HepG2 (cell line): Measurements from ENCODE around the gene TAPBP. TPM values are rescaled to one million over a fixed set of nuclear protein-coding genes. Genes with fewer than 3 reads are reported as not detected.

ENCODE experiments used
- ATF6 ChIP-seq: sonication (generic); formaldehyde crosslinking; conservative IDR thresholded peaks from 2 replicates; pipeline ENCODE4 v1.4.0; 2020; ENCODE audit warnings: missing genetic modification reagents
- FOXA3 ChIP-seq: IDR thresholded peaks from 2 replicates; pipeline ENCODE4 v1.6.1; 2016; ENCODE audit warnings: missing genetic modification reagents, missing compliant biosample characterization
- JUNB ChIP-seq: sonication (generic); formaldehyde crosslinking; IDR thresholded peaks from 2 replicates; pipeline ENCODE4 v1.8.0; 2022; ENCODE audit warnings: missing genetic modification reagents, mild to moderate bottlenecking, borderline replicate concordance
- KLF11 ChIP-seq: IDR thresholded peaks from 2 replicates; pipeline ENCODE4 v1.6.1; 2016; ENCODE audit warnings: missing compliant biosample characterization
- MYC ChIP-seq: sonication (generic); formaldehyde crosslinking; IDR thresholded peaks from 2 replicates; pipeline ENCODE4 v1.9.0; 2021; ENCODE audit warnings: missing genetic modification reagents, borderline replicate concordance
- NFIB ChIP-seq: sonication (generic); formaldehyde crosslinking; IDR thresholded peaks from 2 replicates; pipeline ENCODE4 v1.9.0; 2021; ENCODE audit warnings: missing genetic modification reagents, mild to moderate bottlenecking, borderline replicate concordance
- PITX1 ChIP-seq: sonication (generic); formaldehyde crosslinking; IDR thresholded peaks from 2 replicates; pipeline ENCODE4 v1.5.1; 2020; ENCODE audit warnings: mild to moderate bottlenecking, missing genetic modification reagents
- PTBP1 ChIP-seq: fragments of 200-400 bp; formaldehyde crosslinking; IDR thresholded peaks from 2 replicates; pipeline ENCODE4 v1.6.1; 2018; ENCODE audit warnings: low read length, low read depth; ENCODE audit not compliant: poor library complexity, severe bottlenecking
- RFX3 ChIP-seq: IDR thresholded peaks from 2 replicates; pipeline ENCODE4 v1.6.1; 2016; ENCODE audit warnings: missing biosample characterization, missing genetic modification reagents
- SALL2 ChIP-seq: sonication (generic); formaldehyde crosslinking; IDR thresholded peaks from 2 replicates; pipeline ENCODE4 v1.8.1; 2023; ENCODE audit warnings: mild to moderate bottlenecking, missing genetic modification reagents, inconsistent platforms
- SOX5 ChIP-seq: IDR thresholded peaks from 2 replicates; pipeline ENCODE4 v1.6.1; 2016; ENCODE audit warnings: borderline replicate concordance
- SP1 ChIP-seq, 2 experiments: fragments of 450-650 bp in 1 of 2; sonication (generic) in 1 of 2; formaldehyde crosslinking in 1 of 2; IDR thresholded peaks; 2 replicates each; pipeline versions ENCODE4 v1.4.0 to v1.6.1; 2016 to 2020; ENCODE audit warnings: missing genetic modification reagents in 1 of 2
- ZFP37 ChIP-seq: sonication (generic); formaldehyde crosslinking; IDR thresholded peaks from 2 replicates; pipeline ENCODE4 v1.4.0; 2020; ENCODE audit warnings: missing genetic modification reagents, borderline replicate concordance
- ZKSCAN1 ChIP-seq: fragments of 150-350 bp; IDR thresholded peaks from 2 replicates; pipeline ENCODE4 v1.6.1; 2014; ENCODE audit warnings: low read length
- ZNF280B ChIP-seq: sonication (generic); formaldehyde crosslinking; IDR thresholded peaks from 2 replicates; pipeline ENCODE4 v1.5.0; 2020; ENCODE audit warnings: missing genetic modification reagents, mild to moderate bottlenecking, borderline replicate concordance
- ZNF558 ChIP-seq: sonication (generic); formaldehyde crosslinking; IDR thresholded peaks from 2 replicates; pipeline ENCODE4 v1.9.0; 2022; ENCODE audit warnings: mild to moderate bottlenecking, missing genetic modification reagents, borderline replicate concordance
- ZNF678 ChIP-seq: sonication (generic); formaldehyde crosslinking; IDR thresholded peaks from 2 replicates; pipeline ENCODE4 v1.4.0; 2020; ENCODE audit warnings: mild to moderate bottlenecking, missing genetic modification reagents
- ZNF704 ChIP-seq: sonication (generic); formaldehyde crosslinking; IDR thresholded peaks from 2 replicates; pipeline ENCODE4 v1.8.1; 2023; ENCODE audit warnings: mild to moderate bottlenecking, inconsistent platforms, moderate library complexity, missing genetic modification reagents, borderline replicate concordance
- polyA plus RNA-seq, 8 experiments: library from polyadenylated mRNA; depleted of rRNA in 3 of 8; stranded (reverse) in 7 of 8; unstranded in 1 of 8; fragments of >200 nt; fragmentation: Illumina TruSeq in 4 of 8; extraction: Trizol in 4 of 8; gene quantifications; 2 replicates each; pipeline versions ENCODE4 v1.2.1 to v1.2.3, GENCODE V29; 2011 to 2016; ENCODE audit warnings: low read depth in 4 of 8, missing spikeins in 1 of 8, mixed read lengths in 1 of 8; ENCODE audit not compliant: insufficient read depth in 1 of 8
- total RNA-seq, 5 experiments: library from RNA; depleted of rRNA; stranded (reverse); fragments of >200 nt; fragmentation: Illumina TruSeq; extraction: Trizol; gene quantifications; 2 replicates each; pipeline ENCODE4 v1.2.3, GENCODE V29; 2016; ENCODE audit warnings: low read depth in 1 of 5
- TF ChIP-seq, protein P1 (sequence below), 2 experiments: fragments of 450-650 bp in 1 of 2; sonication (generic) in 1 of 2; formaldehyde crosslinking; IDR thresholded peaks; 2 replicates each; pipeline versions ENCODE4 v1.5.0 to v1.8.0; 2020 to 2022; ENCODE audit warnings: mild to moderate bottlenecking in 1 of 2, missing genetic modification reagents in 1 of 2
- TF ChIP-seq, protein P2 (sequence below): sonication (generic); formaldehyde crosslinking; IDR thresholded peaks from 2 replicates; pipeline ENCODE4 v1.8.0; 2023; ENCODE audit warnings: mild to moderate bottlenecking, missing genetic modification reagents
- TF ChIP-seq, protein P3 (sequence below): sonication (generic); formaldehyde crosslinking; IDR thresholded peaks from 2 replicates; pipeline ENCODE4 v1.4.0; 2020; ENCODE audit warnings: missing genetic modification reagents

TAPBP gene
- total and polyA plus RNA-seq, 2 of the 13 experiments (the other 11 are each of a cell fraction or from before 2014, with no cell fraction given), result 27.4 to 32.3 TPM

DNA sequence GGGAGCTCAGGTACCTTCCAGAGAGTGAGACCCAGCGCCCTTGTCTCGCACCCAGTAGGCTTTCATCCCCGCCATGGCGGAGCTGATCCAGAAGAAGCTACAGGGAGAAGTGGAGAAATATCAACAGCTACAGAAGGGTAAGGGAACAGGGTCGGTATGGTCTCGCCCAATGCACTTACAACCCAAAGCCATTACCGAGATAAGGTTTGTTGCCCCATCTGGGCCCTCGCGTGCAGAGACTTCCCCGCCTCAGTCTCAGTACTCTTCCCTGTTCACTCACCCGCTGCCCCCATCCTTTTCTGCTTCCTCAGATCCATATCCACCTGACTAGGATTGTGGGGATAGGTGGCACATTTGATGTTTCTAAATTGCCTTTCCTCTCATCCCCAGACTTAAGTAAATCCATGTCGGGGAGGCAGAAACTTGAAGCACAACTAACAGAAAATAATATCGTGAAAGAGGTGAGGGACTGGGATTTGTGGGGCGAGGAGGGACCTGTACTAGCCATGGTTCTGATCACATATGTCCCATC is 24.0 kb downstream of the TAPBP start (continued):
- no peak for TF ChIP-seq ZNF558
- TF ChIP-seq SALL2 (CRISPR knock-in tag), result 0 out of 2 replicates have a peak, but pooled peaks have one; percentile 44
- no peak for TF ChIP-seq KLF11 (CRISPR knock-in tag)
- TF ChIP-seq PITX1 (CRISPR knock-in tag), result peak; percentile 13; the same call in 1 of the 2 replicates
- no peak for TF ChIP-seq FOXA3
- TF ChIP-seq RFX3 (CRISPR knock-in tag), result no peak
- TF ChIP-seq PTBP1, result no peak
- TF ChIP-seq, protein P1, sequence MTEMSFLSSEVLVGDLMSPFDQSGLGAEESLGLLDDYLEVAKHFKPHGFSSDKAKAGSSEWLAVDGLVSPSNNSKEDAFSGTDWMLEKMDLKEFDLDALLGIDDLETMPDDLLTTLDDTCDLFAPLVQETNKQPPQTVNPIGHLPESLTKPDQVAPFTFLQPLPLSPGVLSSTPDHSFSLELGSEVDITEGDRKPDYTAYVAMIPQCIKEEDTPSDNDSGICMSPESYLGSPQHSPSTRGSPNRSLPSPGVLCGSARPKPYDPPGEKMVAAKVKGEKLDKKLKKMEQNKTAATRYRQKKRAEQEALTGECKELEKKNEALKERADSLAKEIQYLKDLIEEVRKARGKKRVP (CRISPR knock-in tag; IDR thresholded peaks at IDR 0.05), result no peak
- TF ChIP-seq ZKSCAN1, result peak; percentile 92
- TF ChIP-seq ZNF678, result no peak
- TF ChIP-seq ATF6 (CRISPR knock-in tag), result no peak
- no peak for TF ChIP-seq NFIB (CRISPR knock-in tag)
- TF ChIP-seq ZNF704 (CRISPR knock-in tag), result 0 out of 2 replicates have a peak, but pooled peaks have one; percentile 2
- TF ChIP-seq JUNB (CRISPR knock-in tag), result no peak
- TF ChIP-seq SOX5 (CRISPR knock-in tag), result no peak
- TF ChIP-seq, protein P2, sequence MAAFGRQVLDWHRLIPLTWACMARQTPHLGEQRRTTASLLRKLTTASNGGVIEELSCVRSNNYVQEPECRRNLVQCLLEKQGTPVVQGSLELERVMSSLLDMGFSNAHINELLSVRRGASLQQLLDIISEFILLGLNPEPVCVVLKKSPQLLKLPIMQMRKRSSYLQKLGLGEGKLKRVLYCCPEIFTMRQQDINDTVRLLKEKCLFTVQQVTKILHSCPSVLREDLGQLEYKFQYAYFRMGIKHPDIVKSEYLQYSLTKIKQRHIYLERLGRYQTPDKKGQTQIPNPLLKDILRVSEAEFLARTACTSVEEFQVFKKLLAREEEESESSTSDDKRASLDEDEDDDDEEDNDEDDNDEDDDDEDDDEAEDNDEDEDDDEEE, result no peak; the same call in 1 of the 2 replicates
- TF ChIP-seq SP1 (IDR thresholded peaks at IDR 0.05), result no peak
- no peak for TF ChIP-seq SP1 (CRISPR knock-in tag; IDR thresholded peaks at IDR 0.05)
- TF ChIP-seq MYC (CRISPR knock-in tag), result no peak
- no peak for TF ChIP-seq ZNF280B (CRISPR knock-in tag)
- TF ChIP-seq, protein P3, sequence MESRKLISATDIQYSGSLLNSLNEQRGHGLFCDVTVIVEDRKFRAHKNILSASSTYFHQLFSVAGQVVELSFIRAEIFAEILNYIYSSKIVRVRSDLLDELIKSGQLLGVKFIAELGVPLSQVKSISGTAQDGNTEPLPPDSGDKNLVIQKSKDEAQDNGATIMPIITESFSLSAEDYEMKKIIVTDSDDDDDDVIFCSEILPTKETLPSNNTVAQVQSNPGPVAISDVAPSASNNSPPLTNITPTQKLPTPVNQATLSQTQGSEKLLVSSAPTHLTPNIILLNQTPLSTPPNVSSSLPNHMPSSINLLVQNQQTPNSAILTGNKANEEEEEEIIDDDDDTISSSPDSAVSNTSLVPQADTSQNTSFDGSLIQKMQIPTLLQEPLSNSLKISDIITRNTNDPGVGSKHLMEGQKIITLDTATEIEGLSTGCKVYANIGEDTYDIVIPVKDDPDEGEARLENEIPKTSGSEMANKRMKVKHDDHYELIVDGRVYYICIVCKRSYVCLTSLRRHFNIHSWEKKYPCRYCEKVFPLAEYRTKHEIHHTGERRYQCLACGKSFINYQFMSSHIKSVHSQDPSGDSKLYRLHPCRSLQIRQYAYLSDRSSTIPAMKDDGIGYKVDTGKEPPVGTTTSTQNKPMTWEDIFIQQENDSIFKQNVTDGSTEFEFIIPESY, result no peak
- TF ChIP-seq ZFP37 (CRISPR knock-in tag), result no peak
